Heart right ventricle (tissue), 16 donors: ENCODE data around the gene HRK. TPM values are rescaled to one million over a fixed set of nuclear protein-coding genes. Genes with fewer than 3 reads are reported as not detected.

Source experiments
- ATAC-seq, 8 donors: fragments of 200-7000 bp; cut with Tn5 transposase; one replicate each; pipeline ENCODE4 v1.9.1; 2020; ENCODE audit warnings: mild to moderate bottlenecking in 8 of 8, moderate library complexity in 8 of 8, moderate number of reproducible peaks in 1 of 8
- DNase-seq, 2 donors: peaks; one replicate each; pipeline ENCODE4 v3.0.0-alpha.2; 2020
- H3K27ac ChIP-seq, 10 donors: fragments of 200-600 bp; sonication (generic) in 2 of 10; one replicate each; pipeline versions ENCODE4 v1.5.0 to v1.8.0; 2020 to 2022; ENCODE audit warnings: mild to moderate bottlenecking in 3 of 10
- H3K27me3 ChIP-seq, 7 donors: fragments of 200-600 bp; one replicate each; pipeline ENCODE4 v1.8.0; 2021 to 2022; ENCODE audit warnings: mild to moderate bottlenecking in 2 of 7
- H3K36me3 ChIP-seq, 9 donors: fragments of 200-600 bp; sonication (generic) in 1 of 9; one replicate each; pipeline versions ENCODE4 v1.5.0 to v1.8.0; 2020 to 2022; ENCODE audit warnings: mild to moderate bottlenecking in 2 of 9
- H3K4me1 ChIP-seq, 9 donors: fragments of 200-600 bp; sonication (generic) in 1 of 9; one replicate each; pipeline versions ENCODE4 v1.5.0 to v1.8.0; 2020 to 2022; ENCODE audit warnings: mild to moderate bottlenecking in 4 of 9
- H3K4me3 ChIP-seq, 10 donors: fragments of 200-600 bp; sonication (generic) in 2 of 10; one replicate each; pipeline versions ENCODE4 v1.5.0 to v1.8.0; 2020 to 2022; ENCODE audit warnings: mild to moderate bottlenecking in 7 of 10, moderate library complexity in 2 of 10
- H3K9me3 ChIP-seq, 11 donors: fragments of 200-600 bp in 10 of 11; sonication (generic) in 2 of 11; one replicate each; pipeline versions ENCODE4 v1.5.0 to v1.8.0; 2013 to 2022; ENCODE audit warnings: mild to moderate bottlenecking in 2 of 11, control low read depth in 1 of 11, moderate library complexity in 1 of 11
- WGBS, 2 donors: extraction: QIAGEN DNeasy Blood & Tissue Kit; methylation state at CpG; one replicate each; pipeline ENCODE4 v1.1.7; 2013; ENCODE audit warnings: inconsistent platforms in 1 of 2; 5-methylcytosine and 5-hydroxymethylcytosine counted together
- intact Hi-C, 10 donors: fragments of 100-400 bp; cut with DNase I; formaldehyde crosslinking; loops; one replicate each; pipeline versions ENCODE4 v1.11.1 to v1.14.2; 2022
- polyA plus RNA-seq, 2 donors: library from polyadenylated mRNA; stranded (reverse); fragments of 200-250 nt; gene quantifications; one replicate each; pipeline ENCODE4 v1.2.3, GENCODE V29; 2013
- total RNA-seq, 10 donors: library from RNA; stranded (reverse); fragmentation: NEBNext Ultra II Directional in 3 of 10; extraction: Animal tissue kit (Norgen Biotek cat#: 25700) in 3 of 10; gene quantifications; one replicate each; pipeline versions ENCODE4 v1.2.1 to v1.2.4, GENCODE V29; 2021 to 2023
- TF ChIP-seq, protein P1 (sequence below), 9 donors: fragments of 200-600 bp; sonication (generic) in 2 of 9; IDR thresholded peaks; one replicate each; pipeline versions ENCODE4 v1.5.0 to v1.8.0; 2021 to 2022; ENCODE audit warnings: antibody characterized with exemption in 9 of 9, mild to moderate bottlenecking in 5 of 9, moderate library complexity in 1 of 9
- donor health status: Arrhythmogenic right ventricular cardiomyopathy.
- donor health status: ischemic (EF 13 %, LVEDD 7.1; RV severe dilation, severe dysfunction).
- donor health status: healthy with polysubstance abuse.
- donor health status: DM: no; HTN: yes; CAD: no.
- donor health status: DM: no; HTN: no; CAD: no.
- donor health status: ischemic (EF 25% LVEDD 6.9; RV normal size, moderate dysfunction).
- donor health status: ischemic (EF 25% LVEDD 5.7; RV mildly dilated, moderate dysfunction).
- donor health status: healthy.
- donor health status: DM: yes; HTN: yes; CAD: no.
- donor health status: Ischemic cardiomyopathy.
- donor health status: ischemic (EF 35%, LVEDD 5.7; RV mildly dilated, moderate dysfunction).
- donor health status: nonischemic (EF 11% LVEDD 7.7; RV severe dilation, severe dysfunction).
- donor health status: DM: yes; HTN: yes; CAD: no.
- donor health status: PGD.
- donor health status: ischemic (EF 29% LVEDD 5.4; RV normal size, mild dysfunction).
- donor health status: nonischemic (EF 23%, LVEDD 6.1; RV moderate dilation, normal function).

HRK gene
- total and polyA plus RNA-seq, 12 donors: 0.03 to 2.9 (median 0.40) TPM; not detected in 2

DNA sequence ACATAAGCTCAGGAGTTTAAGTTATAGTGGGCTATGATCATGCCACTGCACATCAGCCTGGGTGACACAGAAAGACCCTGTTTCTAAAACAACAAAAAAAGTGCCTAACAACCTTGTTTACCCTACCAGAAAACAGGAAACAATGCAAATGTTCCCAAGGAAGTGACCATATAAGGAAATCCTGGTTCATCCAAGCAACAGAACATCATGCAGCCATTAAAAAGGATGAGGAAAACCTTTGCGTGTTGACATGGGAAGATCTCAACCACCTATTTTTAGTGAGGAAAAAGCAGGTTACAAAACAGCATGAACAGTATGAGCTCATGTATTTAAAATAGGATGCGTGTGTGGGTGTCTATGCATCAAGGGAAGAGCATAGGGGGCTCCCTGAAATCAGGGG, 13.7 kb downstream of the HRK start:
- intact Hi-C loops: no loop called here
- no peak overlapping the region for H3K4me3 ChIP-seq
- no peaks in the 10 kb centered on the region for H3K4me1 ChIP-seq
- DNase-seq (no peak), ATAC-seq (no peak)
- 86 to 87% methylated on average over 2 of the region's 2 CpGs for WGBS, 2 donors
- peaks cover 0 to 9% (median 0%) of the 10 kb centered on the region in 7 donors for H3K27me3 ChIP-seq
- no peaks in the 10 kb centered on the region for H3K9me3 ChIP-seq
- TF ChIP-seq, protein P1, sequence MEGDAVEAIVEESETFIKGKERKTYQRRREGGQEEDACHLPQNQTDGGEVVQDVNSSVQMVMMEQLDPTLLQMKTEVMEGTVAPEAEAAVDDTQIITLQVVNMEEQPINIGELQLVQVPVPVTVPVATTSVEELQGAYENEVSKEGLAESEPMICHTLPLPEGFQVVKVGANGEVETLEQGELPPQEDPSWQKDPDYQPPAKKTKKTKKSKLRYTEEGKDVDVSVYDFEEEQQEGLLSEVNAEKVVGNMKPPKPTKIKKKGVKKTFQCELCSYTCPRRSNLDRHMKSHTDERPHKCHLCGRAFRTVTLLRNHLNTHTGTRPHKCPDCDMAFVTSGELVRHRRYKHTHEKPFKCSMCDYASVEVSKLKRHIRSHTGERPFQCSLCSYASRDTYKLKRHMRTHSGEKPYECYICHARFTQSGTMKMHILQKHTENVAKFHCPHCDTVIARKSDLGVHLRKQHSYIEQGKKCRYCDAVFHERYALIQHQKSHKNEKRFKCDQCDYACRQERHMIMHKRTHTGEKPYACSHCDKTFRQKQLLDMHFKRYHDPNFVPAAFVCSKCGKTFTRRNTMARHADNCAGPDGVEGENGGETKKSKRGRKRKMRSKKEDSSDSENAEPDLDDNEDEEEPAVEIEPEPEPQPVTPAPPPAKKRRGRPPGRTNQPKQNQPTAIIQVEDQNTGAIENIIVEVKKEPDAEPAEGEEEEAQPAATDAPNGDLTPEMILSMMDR (IDR thresholded peaks at IDR 0.05): no peak
- H3K36me3 ChIP-seq: no peaks in the 10 kb centered on the region
- H3K27ac ChIP-seq: no peak overlapping the region

DNA sequence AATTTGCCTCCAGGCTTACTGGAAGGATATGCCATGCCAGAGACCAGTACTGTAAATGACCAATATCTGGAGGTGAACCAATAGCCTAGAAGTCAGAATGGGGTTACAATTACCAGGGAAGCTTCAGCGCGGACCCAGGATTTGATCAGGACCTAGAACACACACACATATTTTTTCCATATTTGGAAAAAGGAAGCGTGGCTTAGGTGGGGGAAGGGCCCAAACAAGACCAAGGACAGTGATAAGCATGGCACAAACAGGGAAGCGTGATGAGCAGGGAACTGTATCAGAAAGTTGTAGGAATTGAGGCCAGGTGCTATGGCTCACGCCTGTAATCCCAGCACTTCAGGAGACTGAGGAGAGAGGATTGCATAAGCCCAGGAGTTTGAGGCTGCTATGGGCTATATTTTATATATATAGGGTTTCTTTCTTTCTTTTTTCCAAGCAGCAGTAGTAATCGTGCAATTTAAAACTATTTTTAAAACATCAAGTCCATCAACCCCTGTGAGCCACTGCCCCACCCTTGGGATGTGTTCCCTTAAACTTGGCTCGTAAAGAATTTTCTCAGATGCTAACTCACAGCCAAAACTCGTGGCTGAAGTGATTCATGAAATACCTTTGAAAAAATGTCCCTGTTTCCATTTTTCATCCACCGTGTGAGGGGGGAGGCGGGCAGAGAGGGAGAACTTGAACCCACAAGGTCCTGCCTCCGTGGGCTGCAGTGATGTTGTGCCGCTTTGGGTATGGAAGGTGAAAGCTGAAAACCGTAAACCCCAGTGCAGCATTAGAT, 16.7 kb downstream of the HRK start:
- ATAC-seq: no peak
- intact Hi-C loops: no loop called here
- 63 to 68% methylated on average over 13 of the region's 13 CpGs for WGBS, 2 donors

DNA sequence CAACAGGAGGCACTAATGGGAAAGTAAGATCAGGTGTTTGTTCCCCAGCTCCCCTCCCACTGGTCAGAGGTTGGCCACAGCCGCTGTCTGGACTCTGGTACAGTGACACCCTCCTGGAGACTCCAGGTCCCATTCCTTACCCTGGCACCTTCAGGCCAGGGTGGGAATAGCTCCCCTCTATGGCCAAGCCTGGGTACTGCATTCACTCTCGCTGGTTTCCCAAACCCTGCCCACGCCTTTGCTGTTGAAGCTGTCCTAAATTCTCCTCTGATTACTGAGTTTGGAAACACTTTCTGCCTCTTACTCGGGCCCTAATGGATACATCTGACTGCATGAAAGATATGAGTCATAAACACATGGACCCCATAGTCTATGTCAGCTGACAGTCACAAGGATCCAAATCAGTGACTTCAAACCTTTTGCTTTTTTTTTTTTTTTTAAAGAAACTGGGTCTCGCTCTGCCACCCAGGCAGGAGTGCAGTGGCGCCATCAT, 17.9 kb downstream of the HRK start:
- peaks cover 0 to 9% (median 3%) of the 10 kb centered on the region in 7 donors for H3K27me3 ChIP-seq
- WGBS, 2 donors: 63 to 76% methylated on average over 6 of the region's 6 CpGs
- TF ChIP-seq, protein P1 (IDR thresholded peaks at IDR 0.05): peak in 6 of 9 donors; percentile 16 to 48 (median 26)

More for the DNA sequence above, 16.7 kb downstream of the HRK start:
- H3K36me3 ChIP-seq: no peaks in the 10 kb centered on the region
- peaks cover 0 to 24% (median 0%) of the 10 kb centered on the region in 9 donors for H3K4me1 ChIP-seq
- H3K9me3 ChIP-seq: no peaks in the 10 kb centered on the region
- no peak overlapping the region for H3K27ac ChIP-seq
- TF ChIP-seq, protein P1 (IDR thresholded peaks at IDR 0.05): no peak
- H3K4me3 ChIP-seq: no peak overlapping the region
- no peak for DNase-seq
- H3K27me3 ChIP-seq: peaks cover 0 to 9% (median 0%) of the 10 kb centered on the region in 7 donors

DNA sequence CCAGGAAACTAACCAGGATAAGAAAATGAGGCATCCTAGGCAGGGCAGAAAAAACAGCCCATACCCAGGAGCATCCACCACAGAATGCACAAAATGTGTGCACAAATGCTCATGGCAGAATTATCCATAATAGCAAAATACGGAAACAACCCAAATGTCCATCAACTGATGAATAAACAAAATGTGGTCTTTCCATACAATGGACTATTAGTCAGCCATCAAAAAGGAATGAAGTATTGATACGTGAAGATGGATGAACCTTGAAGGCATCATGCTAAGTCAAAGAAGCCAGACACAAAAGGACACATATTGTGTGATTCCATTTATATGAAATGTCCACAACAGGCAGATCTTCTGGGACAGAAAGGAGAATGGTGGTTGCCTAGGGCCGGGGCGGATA, 19.1 kb downstream of the HRK start:
- peaks cover 0 to 16% (median 4%) of the 10 kb centered on the region in 7 donors for H3K27me3 ChIP-seq
- H3K36me3 ChIP-seq: no peaks in the 10 kb centered on the region
- H3K27ac ChIP-seq: no peak overlapping the region
- H3K9me3 ChIP-seq: no peaks in the 10 kb centered on the region
- DNase-seq: no peak
- 95 to 96% methylated on average over 4 of the region's 4 CpGs for WGBS, 2 donors
- ATAC-seq: no peak
- intact Hi-C loops: no loop called here
- no peak overlapping the region for H3K4me3 ChIP-seq
- peaks cover 0 to 26% (median 4%) of the 10 kb centered on the region in 9 donors for H3K4me1 ChIP-seq
- TF ChIP-seq, protein P1 (IDR thresholded peaks at IDR 0.05): no peak

More for the DNA sequence above, 17.9 kb downstream of the HRK start:
- Histone ChIP-seq H3K9me3 (no peaks in the 10 kb centered on the region), H3K4me1 (peaks cover 0 to 26% (median 4%) of the 10 kb centered on the region in 9 donors), H3K27ac (no peak overlapping the region), H3K4me3 (no peak overlapping the region), H3K36me3 (no peaks in the 10 kb centered on the region)
- no peak for ATAC-seq
- intact Hi-C loops: no loop called here
- DNase-seq: no peak
